ENCODE measurements around the gene CD248. TPM values are rescaled to one million over a fixed set of nuclear protein-coding genes. Genes with fewer than 3 reads are reported as not detected.

CD248 gene
- total and polyA plus RNA-seq, 2 donors (not counting 1 experiment from before 2014, with no cell fraction given): 0.40 to 0.96 TPM

DNA sequence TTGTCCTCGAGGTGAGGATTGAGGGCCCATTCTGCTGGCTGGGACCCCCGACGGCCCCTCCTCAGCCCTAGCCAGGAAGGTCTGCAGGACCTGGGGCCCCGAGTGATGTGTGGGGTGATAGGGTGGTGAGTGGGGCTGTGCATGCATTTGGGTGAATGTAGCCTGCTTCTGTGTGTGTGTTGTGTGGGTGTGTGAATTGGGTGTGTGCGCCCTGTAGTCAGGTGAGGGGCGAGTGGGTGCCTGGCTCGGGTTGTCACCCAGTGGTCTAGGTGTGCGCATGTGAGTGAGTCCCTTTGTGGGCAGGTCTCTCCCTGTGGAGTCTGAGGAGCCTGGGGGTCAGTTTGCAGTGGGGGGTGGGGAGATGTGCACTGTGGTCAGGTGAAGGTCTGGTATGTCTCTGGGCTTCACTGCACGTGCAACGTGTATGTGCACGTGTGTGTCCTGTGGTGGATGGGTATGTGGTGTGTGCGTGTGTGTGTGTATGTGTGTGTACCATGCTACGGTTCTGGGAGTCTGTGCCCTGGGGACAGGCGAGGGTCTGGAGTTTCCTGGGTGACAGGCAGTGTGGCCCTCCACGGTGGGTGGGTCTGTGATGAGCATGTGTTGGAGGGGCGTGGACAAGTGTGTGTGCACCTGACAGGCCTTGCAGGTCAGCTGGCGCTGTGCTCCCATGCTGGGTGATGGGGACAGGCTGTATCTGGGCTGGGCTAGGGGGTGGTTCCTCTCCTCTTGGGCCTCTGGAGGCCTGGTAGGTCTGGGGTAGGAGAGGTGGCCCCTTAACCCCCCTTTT, 24.1 kb downstream of the CD248 start:
- H3K27ac Mint-ChIP-seq: no peak overlapping the region
- Histone ChIP-seq H3K4me3 (ENCODE audit: control extremely low read depth in 1 of 5, extremely low read depth in 1 of 5, insufficient read depth in 1 of 5, low read depth in 2 of 5, low read length in 4 of 5) (no peak overlapping the region), H2AFZ (ENCODE audit: insufficient read depth, low read depth, low read length, poor library complexity, severe bottlenecking) (peak overlapping the region; percentile 71), H3K9me3 (ENCODE audit: control extremely low read depth in 1 of 3, control insufficient read depth in 2 of 3, insufficient read depth in 1 of 3, low read length in 2 of 3) (peaks cover 0 to 4% (median 0%) of the 10 kb centered on the region in 3 donors), H3K27me3 (replicated peaks in 1 of 4; ENCODE audit: control extremely low read depth in 1 of 4, control insufficient read depth in 3 of 4, insufficient read depth in 4 of 4, low read length in 3 of 4) (peaks cover 2 to 33% (median 15%) of the 10 kb centered on the region in 4 experiments), H3K4me1 (ENCODE audit: control insufficient read depth in 2 of 2, insufficient read depth in 2 of 2, low read length in 2 of 2) (peaks cover 33% of the 10 kb centered on the region in 2 donors), H3K9ac (ENCODE audit: low read length) (peak overlapping the region; percentile 58), H3K27ac (ENCODE audit: low read length in 2 of 2) (no peak overlapping the region), H3K36me3 (replicated peaks in 1 of 2; ENCODE audit: control extremely low read depth in 1 of 2, control insufficient read depth in 1 of 2, extremely low read depth in 1 of 2, insufficient read depth in 2 of 2, low read length in 1 of 2) (no peaks in the 10 kb centered on the region), H4K20me1 (ENCODE audit: control insufficient read depth, insufficient read depth, low read length, poor library complexity, severe bottlenecking) (peaks cover 8% of the 10 kb centered on the region), H3K79me2 (ENCODE audit: control insufficient read depth, insufficient read depth, low read length) (peaks cover 11% of the 10 kb centered on the region), H3K4me2 (replicated peaks; ENCODE audit: low read depth, low read length, poor library complexity, severe bottlenecking) (peak overlapping the region; percentile 96)
- TF ChIP-seq, protein P1, sequence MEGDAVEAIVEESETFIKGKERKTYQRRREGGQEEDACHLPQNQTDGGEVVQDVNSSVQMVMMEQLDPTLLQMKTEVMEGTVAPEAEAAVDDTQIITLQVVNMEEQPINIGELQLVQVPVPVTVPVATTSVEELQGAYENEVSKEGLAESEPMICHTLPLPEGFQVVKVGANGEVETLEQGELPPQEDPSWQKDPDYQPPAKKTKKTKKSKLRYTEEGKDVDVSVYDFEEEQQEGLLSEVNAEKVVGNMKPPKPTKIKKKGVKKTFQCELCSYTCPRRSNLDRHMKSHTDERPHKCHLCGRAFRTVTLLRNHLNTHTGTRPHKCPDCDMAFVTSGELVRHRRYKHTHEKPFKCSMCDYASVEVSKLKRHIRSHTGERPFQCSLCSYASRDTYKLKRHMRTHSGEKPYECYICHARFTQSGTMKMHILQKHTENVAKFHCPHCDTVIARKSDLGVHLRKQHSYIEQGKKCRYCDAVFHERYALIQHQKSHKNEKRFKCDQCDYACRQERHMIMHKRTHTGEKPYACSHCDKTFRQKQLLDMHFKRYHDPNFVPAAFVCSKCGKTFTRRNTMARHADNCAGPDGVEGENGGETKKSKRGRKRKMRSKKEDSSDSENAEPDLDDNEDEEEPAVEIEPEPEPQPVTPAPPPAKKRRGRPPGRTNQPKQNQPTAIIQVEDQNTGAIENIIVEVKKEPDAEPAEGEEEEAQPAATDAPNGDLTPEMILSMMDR (IDR thresholded peaks at IDR 0.05): no peak
- TF ChIP-seq EZH2 (IDR thresholded peaks at IDR 0.05; ENCODE audit: borderline replicate concordance, insufficient read depth, low read depth, low read length, poor library complexity, severe bottlenecking): no peak
- H3K4me3 Mint-ChIP-seq: peak overlapping the region; percentile 80
- H3K4me1 Mint-ChIP-seq: peaks cover 30% of the 10 kb centered on the region
- WGBS (ENCODE audit: insufficient coverage): 62% methylated on average over 14 of the region's 17 CpGs
- intact Hi-C loops (cut with micrococcal nuclease): no loop called here
- POLR2A ChIA-PET: no interaction called here
- peaks cover 18% of the 10 kb centered on the region for H3K27me3 Mint-ChIP-seq
- peak; percentile 42 for DNase-seq
- CTCF ChIA-PET: no interaction called here
- no peak for ATAC-seq (ENCODE audit: low read depth)
- no peaks in the 10 kb centered on the region for H3K9me3 Mint-ChIP-seq (ENCODE audit: insufficient read depth)
